ENCODE results near the gene DCST2.

The DCST2 gene

DNA sequence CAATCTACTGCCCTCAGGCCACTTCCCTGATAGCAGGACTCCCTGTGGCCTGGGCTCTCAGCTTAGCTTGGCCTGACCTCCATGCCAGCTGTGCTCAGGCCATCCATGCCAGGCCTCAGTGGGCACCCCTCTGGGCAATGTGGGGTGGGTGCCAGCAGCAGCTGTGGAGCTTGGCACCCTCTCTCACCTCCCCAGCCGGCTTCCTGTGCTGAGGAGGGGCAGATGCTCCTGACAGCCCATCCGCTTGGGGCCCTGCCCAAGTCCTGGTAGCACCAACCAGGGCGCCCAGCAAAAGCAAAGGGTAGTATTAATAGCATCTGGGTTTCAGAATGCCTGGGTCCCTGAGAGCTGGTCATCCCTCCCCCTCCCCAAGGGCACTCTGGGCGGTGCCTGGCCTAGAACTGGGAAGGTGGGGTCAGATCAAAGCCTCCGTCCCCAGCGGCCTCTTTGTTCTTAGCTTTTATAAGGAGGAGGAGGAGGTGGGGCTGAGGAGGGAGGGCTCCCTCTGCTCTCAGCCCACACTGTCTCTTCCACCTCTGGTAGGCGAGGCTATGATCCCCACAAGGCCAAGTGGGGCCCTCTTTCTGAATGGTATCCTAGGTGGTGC, 36.1 kb upstream of the DCST2 start:
- no peak for FAIRE-seq

DNA sequence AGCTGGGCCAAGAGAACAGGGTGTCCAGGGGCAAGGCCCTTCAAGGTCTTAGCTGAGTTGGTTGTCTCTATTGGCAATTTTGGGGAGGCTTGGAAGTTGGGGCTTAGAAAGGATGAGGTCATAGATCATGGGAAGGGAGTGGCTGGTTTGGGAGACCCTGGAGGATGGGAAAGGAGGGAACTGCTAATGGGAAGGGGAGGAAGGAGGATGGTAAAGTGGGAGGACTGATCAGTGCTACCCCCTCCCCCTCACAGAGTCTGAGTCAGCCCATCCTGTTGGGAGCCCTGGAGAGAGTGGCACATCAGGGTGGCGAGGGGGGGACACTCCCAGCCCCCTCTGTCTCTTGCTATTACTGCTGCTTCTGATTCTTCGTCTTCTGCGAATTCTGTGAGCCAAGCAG, 35.0 kb upstream of the DCST2 start:
- no peak for FAIRE-seq

- FAIRE-seq: no peak
Observed at GRCh38 chr1:155066777-155067176, 33.2 kb upstream of the DCST2 start.

- FAIRE-seq: no peak
Observed at GRCh38 chr1:155064832-155065429, 31.4 kb upstream of the DCST2 start.

DNA sequence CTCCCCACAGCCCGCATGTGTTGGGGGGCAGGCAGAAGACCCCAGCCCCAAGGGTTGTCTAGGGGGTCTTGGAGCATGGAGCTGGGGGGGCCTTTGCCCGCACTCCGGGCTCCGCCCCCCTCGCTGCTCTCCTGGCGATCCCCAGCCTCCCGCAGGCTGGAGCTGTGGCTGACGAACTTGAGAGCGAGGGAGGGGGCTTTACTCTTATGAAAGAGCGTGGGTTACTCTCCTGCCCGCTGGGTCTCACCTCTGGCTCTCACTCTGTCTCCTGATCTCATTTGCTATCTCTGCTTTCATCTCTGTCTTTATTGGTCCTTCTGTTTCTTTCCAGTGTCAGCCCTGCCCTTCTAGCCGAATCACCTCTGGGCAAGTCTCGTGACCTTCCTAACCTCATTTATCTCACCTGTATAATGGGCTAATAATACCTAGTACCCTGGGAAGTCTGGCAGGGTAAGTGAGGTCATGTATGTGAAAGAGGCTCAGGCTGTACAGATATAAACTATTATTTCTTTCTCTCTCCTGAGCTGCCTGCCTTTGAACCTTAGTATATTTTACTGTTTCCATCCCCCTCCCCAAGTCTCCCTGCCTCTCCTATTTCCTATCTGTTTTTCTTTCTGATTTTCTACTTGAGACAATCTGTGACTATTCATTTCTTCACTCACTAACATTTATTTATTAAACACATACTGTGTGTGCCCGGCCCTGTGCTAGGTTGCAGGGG, 30.7 kb upstream of the DCST2 start:
- FAIRE-seq: no peak

GRCh38 chr1:155063550-155064110, 30.0 kb upstream of the DCST2 start, which contains the start of gene EFNA4:
EFNA4 (plus strand) TSS chr1:155063740; CDS start chr1:155063824, 84 bp downstream.
- FAIRE-seq: peak; percentile 95

DNA sequence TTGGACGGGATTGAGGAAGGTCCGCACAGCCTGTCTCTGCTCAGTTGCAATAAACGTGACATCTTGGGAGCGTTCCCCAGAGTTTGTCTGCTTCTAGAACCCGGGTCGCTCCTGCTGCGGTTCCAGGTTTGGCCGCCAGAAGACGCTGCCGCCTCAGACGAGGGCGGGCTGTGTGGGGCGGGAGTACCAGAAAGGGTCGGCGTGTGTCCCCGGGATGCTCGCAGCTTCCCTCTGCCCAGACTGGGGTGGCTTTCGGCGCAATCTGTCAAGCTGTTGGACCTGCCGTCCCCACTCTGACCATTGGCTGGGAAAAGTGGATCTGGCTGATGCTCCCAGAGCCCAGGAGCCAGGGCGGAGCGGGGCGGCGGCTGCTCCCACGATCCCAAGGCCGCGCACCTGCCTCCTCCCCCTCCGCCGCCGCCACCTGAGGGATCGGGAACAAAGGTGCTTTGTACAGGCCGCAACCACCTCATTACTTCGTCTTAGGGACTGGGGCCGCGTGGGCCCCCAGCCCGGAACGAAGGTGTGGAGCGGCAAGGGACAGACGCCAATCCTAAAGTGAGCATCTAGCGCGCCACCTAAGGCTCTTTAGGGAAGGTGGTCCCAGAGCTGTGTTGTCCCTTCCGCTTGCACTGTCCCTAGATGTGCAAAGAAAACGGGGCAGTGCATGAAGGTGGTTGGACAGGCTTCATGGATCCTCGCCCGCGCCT, 29.3 kb upstream of the DCST2 start:
- no peak for FAIRE-seq

DNA sequence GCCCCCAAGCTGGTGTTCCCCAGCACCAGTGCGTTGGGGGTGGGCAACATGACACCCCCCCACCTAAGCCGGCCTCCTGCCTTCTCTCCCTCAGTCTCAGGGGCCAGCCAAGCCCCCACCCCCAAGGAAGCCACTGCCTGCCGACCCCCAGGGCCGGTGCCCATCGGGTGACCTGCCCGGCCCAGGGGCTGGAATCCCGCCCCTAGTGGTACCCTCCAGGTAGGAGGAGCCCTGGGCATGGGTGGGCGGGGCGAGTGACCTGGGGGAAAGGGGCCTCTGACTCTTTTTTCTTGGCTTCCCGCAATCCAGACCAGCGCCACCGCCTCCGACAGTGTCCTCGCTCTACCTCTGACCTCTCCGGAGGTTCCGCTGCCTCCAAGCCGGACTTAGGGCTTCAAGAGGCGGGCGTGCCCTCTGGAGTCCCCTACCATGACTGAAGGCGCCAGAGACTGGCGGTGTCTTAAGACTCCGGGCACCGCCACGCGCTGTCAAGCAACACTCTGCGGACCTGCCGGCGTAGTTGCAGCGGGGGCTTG, 28.6 kb upstream of the DCST2 start:
- FAIRE-seq: no peak

GRCh38 chr1:155061381-155062150, 28.0 kb upstream of the DCST2 start:
- FAIRE-seq: peak; percentile 92

- no peak for FAIRE-seq
Observed at GRCh38 chr1:155060736-155061135, 27.2 kb upstream of the DCST2 start.

- FAIRE-seq: no peak
Observed at GRCh38 chr1:155057788-155058211, 24.2 kb upstream of the DCST2 start.

- no peak for FAIRE-seq
Observed at GRCh38 chr1:155057104-155057503, 23.5 kb upstream of the DCST2 start.

DNA sequence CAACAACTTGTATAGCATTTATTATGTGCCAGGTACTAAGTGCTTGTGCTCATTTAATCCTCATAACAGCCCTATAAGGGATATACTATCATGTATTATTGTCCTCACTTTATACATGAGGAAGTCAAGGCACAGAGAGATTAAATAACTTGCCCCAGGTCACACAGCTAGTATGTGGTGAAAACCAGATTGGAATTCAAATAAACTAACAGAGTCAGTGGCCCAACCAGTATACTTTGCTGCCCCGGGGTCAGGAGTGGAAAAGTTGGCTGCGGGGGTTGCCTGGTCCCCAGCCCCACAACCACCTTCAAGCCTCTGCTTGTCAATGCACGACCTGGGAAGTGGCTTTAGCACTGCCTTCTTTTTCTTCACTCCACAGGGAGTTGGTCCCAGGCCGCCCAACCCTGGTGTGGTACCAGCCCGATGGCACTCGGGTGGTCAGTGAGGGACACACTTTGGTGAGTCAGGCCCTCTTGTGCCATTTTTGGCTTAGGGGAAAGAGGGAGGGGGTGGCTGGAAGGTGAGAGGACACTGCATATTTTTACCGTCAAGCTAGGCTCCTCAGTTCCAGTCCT, 20.0 kb upstream of the DCST2 start:
- FAIRE-seq: no peak

DNA sequence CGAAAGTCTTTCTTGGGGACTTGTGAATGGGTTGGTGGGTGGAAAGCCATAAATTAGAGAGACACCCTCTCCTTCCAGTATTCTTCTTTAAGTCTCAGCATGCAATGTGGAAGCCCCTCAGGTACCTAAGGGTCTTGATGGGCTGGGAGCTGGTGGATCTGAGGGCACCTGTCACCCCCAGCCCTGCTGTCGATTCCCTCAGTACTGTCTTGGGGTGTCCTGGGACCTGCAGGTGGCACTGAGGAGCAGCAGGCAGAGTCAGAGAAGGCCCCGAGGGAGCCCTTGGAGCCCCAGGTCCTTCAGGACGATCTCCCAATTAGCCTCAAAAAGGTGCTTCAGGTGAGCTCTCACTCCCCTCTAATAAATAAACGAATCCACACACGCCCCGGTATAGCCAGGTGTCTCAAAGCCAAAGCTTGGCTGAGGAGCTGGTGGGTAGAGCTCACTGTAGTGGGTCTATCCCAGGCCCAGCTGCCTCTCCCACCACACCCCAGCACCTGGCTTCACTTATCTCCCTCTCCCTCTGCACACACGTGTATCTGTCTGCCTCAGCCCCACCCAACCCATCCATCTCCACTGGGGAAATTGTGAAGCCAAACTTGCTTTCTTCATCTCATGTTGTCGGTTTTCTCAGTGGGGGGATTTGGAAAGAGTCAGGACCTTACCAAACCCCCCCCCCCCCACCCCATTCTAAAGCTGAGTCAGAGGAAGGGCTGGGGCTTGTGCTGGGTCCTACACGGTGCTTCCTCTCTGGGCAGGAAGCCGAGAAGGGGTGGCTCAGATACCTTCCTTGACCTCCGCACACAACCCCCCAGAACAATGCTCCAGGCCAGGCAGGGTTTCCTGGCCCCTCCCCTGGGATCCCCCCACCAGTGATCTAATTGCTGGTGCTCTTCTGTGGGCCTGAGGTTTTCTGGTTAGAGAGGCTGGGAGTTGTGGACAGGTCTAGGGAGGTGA, 19.1 kb upstream of the DCST2 start:
- FAIRE-seq: no peak

- no peak for FAIRE-seq
Observed at GRCh38 chr1:155051777-155052398, 18.3 kb upstream of the DCST2 start.

DNA sequence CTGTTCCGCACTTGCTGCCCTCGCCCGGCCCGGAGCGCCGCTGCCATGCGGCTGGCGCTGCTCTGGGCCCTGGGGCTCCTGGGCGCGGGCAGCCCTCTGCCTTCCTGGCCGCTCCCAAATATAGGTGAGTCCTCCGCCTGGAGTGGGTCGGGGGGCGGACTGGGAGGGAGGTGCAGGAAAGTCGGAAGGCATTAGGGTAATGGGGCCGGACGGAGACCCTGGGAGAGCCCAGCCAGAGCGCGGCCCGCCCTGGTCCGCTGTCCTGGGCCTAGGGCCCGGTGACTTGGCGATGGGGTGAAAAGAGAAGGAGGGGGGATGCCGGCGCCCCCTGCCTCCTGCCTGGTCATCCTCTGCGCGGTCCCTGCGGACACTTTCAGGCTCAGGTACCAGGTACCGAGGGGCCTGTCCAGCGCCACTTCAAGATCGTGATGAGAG, 17.8 kb upstream of the DCST2 start:
- no peak for FAIRE-seq

DNA sequence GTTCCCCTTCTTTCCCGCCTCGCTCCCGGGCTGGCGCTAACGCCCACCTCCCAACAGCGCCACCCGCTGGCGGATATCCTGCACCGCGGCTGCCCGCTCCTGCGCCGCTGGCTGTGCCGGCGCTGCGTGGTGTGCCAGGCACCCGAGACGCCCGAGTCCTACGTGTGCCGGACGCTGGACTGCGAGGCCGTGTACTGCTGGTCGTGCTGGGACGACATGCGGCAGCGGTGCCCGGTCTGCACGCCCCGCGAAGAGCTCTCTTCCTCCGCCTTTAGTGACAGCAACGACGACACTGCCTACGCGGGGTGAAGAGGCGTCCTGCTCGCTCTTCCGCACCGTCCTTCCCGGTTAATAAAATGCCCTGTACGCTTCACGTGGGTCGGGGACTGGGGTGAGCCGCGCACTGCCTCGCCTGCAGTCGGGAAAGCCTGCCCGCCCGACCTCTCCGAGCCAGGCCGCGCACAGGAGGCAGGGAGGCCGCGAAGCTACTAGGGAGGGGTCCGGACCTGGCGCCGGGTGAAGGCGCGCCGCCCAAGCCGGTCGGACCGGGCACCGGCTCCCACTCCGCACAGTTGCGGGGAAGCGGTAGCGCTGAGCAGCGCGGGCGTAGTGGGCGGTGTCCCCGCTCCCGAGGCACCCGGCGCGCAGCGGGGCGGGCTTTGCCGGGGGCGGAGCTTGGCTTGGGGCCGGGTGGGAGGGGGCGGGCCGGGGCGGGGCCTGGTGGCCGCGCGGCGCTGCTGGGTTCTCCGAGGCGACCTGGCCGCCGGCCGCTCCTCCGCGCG, 17.2 kb upstream of the DCST2 start, which contains the start of gene ADAM15:
TSS of gene ADAM15 (plus strand) at position 757 of the 782 bp plus-strand sequence. CDS start 71 bp downstream, outside the sequence.
- FAIRE-seq: no peak

GRCh38 chr1:155049651-155050559, 16.3 kb upstream of the DCST2 start:
- no peak for FAIRE-seq

Measured in G401.6 (cell line).